ENCODE results near the gene SLC43A3.

DNA sequence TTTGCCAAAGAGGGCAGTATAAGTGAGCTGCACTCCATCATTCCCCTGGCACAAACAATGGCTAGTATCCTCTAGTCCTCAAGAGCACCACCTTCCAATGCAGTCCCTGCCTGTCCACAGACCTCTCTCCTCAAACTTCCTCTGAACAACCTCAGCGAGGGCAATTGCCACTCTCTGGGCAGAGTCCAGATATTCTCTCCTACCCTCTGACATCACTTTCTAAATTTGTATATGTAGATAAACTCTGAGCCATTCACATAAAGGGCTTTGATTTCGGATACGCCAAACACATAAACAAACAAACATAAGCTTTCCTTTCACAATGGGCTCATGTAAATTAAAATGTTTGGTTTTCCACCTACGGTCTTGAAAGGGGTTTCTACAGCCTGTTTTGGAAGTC is 3.0 kb upstream of the SLC43A3 start:
- no peak for TF ChIP-seq CBX1 (IDR thresholded peaks at IDR 0.05; ENCODE audit: low read depth)
- TF ChIP-seq PRPF4 (IDR thresholded peaks at IDR 0.05; ENCODE audit: insufficient read depth, low read depth, low read length, poor library complexity, severe bottlenecking) = no peak
- TF ChIP-seq MXI1 (IDR thresholded peaks at IDR 0.05; ENCODE audit: low read depth, low read length) = no peak

All from K562 (cell line).